ENCODE data around the gene CHAT.

CHAT gene

DNA sequence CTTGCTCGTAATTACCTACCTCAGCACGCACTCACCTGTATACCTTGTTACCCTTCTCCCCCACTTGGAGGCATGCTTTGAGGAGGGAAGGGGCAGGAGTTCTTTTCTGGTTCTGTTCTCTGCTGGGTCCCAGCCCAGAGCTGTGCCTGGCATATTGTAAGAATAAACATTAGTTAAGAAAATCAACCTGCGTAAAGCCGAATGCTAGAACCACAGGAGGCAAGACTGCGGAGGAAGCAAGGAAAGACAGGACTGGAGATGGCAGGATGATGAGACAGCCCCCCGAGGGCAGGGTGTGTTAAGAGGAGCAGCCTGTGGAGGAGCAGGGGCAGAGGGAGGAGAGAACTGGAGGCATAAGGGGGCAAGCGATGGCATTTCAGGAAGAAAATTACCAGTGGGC lies 75.1 kb downstream of the CHAT start:
- no peak for DNase-seq

DNA sequence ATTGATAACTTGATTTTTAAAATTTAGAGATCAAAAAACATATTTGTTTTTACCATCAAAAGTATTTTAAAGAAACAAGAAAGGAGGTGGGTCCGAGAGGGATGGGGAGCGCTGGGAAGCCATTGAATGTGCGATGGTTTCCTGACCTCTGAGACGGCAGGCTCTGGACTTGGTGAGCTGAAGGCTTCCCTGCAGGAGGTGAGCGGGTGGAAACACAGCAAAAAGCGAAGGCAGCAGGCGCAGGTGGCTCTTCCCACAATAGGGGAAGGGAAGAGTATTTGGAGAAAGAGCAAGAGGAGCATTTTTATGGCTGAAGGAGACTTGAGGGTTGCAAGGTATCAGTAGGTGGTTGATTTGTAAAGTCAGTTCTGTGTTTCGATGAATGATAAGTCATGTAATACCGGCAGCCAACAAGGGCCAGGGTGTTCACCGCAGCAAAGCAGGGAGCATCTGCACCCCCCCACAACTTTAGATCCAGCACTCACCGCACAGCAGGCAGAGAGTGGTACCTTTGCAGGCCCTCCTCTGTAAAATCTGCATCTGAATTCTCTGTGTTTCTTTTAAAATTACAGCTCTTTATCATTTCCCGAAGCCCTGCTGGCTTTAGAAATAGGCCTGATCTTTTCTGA lies 76.2 kb downstream of the CHAT start:
- DNase-seq = no peak

DNA sequence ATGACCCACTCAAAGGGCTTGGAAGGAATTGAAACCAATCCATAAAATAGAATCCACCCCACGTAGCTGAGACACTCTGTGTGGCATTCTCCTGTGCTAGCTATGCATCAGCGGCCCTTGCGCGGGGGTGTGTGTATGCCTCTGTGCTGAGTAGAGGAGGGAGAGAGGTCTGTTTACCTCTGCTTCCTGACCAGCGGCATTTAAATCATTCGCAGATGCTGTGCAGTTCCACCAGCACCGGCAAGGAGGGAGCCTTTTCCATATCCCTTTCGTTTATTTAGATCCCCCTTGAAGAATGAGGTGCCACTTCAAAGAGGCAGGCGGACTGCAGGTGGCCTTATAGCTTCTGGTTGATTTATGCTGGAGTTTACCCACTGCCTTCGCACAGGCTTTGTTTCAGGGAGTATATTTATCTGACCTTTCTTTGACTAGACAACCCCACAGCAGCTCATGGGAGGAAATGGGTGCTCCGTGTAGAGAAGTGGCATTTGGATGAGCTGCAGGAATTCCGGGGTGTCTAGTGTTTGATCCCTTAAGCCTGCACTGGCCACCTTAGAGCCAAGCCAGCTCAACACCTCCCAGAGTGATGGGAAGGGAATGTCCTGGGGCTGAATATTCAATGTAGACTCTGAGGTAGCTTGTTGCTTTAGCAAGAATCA lies 77.0 kb downstream of the CHAT start:
- DNase-seq = no peak

DNA sequence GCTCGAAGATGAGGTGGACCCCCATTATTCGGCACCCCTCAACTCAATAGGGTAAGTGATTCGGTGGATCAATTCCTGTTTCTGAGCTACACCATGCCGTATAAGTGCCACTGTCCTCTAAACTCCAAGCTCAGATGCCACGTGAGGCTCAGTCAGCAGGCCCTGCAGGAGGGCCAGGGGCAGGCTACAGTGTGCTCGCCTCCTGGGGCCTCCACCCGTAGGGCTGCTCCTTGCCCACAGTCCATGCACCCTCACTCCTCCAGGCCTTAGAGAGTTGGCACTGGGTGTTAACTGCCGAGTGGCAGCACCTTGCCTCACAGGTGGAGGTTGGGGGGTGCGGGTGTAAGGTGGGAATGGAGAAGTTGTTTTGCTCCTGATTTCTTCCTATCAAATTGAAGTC lies 77.8 kb downstream of the CHAT start:
- DNase-seq = no peak

DNA sequence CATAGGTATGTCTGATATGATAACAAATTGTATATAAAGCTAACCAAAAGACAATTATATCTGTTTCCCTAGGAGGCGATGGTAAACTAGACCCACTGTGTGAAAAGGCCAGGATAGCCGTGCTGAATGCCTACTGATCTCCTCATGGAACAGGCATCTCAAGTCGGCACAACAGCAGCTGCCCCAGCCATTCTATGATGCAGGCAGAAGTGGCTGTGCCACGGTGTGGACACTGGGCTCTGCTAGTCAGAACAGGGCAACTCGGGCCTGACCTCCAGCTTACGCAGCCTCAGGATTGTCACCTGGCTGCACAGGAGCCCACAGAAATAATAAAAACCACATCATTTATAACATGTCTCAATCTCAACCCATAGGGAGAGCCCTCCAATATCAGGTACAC lies 80.6 kb downstream of the CHAT start:
- DNase-seq = no peak

DNA sequence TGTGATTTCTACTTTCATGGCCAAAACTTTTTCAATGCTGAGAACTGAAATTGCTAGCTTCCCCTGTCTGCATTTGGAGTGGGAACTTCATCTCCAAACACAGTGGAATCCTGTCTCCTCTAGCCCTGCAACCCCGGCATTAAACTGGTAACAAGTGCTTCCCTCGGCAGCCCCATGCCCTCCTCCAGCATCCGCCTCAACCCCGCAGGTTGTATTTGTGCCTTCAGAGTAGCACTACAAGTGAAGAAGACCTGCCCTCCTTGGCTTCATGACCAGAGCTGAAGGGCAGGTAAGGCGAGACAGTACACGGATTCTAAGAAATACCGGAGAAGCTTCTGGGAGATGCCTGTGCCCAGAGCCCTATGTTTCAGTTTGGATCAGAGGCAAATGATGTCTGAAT lies 82.5 kb downstream of the CHAT start:
- no peak for DNase-seq

DNA sequence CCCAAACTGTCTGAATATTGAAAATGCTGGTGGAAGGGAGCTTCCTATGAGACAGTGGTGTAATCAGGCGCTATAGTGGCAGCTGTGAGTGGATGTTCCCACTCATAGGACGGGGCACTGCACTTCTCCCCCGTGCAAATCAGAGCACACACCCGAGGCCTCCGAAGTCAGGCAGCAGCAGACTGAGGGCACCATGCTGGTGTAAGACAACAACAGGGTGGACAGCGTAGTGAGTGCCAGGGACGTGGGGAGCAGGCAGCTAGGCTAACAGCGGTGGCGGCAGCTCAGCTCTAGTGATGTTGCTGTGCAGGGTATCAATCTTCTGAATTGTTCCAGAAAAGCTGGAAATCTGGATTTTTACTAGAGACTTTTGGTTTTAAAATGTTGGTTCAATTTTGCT lies 84.8 kb downstream of the CHAT start:
- no peak for DNase-seq

DNA sequence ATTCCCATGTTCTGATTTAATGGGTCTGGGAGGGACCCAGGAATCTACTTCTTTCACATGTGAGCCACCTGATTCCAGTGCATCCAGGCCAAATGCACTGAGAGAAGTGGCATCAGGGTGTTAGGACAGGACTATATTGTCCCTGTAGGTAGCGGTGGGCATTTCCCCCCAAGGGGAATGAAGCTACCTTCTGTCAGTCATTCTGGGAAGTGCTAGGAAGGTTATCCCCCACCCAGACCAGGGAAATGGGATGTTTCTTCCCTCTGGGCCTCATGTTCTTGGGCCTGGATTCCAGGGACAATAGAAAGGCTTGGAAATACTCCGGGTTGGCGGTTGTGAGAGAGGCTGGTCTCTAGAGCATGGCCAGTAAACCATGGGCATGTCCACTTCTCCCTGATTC lies 86.4 kb downstream of the CHAT start:
- no peak for DNase-seq

DNA sequence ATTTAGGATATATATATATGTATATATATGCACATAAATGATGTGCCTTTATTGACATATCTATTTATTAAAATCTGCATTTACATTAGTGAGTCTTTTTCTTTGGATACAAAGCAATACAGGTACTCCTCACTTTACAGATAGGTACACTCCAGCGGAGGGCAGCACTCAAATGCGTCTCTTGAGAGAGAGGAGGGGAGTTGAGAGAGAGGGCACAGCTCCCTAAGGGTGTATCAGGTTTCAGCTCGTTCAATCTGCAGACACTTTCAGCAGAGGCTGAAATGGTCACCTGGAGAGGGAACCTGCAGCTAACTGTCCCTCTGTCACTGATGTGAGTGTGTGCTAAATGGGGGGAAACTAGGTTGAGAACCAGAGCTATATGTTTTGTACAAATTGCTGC lies 87.2 kb downstream of the CHAT start:
- no peak for DNase-seq

DNA sequence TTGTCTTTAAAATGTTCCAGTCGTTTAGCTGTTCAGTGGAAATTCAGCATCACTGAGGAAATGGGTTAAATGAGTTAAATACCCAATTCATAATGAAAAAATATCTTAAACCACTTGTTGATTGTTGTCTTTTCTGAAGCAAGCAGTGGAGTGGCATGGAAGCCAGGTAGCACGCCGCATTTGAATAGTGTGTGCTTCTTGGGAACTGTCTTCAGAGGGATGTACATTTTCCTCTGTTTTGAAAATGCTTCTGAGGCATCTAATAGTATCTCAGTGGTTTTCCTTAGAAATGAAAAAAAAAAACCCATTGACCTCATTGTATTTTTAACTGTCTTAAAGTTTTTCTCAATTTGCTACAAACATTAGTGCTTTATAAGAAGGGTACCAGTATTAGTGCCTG lies 93.7 kb downstream of the CHAT start:
- DNase-seq = no peak

DNA sequence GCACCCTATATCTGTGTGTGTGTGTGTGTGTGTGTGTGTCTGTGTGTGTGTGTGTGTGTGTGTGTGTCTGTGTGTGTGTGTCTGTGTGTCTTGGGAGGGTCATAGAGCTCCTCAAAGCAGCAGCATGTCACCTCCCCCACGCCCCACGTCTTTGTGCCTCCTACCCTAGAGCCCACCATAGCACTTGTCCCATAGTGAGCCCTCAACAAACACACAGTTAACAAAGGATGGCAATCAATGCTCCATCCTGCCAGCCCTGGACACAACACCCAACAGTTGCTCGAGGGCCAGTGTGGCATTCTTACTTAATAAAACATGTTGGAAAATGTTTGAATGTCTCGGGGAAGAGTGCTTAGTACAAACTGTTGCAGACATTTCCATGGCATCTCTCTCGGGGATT lies 96.1 kb downstream of the CHAT start:
- no peak for DNase-seq

DNA sequence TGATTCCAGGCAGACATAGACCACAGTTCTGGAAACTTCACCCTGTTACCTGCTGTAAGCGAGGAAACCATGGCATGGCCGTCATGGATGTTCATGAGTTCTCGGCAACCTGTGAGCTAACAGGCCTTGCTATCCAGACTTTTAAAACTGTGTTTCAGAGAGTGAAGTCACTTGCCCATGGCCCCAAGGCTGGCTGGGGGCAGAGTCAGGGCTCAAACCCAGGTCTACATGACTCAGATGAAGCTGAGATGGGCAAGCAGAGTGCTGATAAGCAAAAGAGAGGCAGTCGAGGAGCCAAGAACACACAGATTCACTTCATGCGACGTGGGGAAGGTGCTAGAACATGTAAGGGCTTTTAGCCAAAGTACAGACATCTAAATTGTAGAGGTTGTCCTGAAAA lies 97.1 kb downstream of the CHAT start:
- DNase-seq = no peak

DNA sequence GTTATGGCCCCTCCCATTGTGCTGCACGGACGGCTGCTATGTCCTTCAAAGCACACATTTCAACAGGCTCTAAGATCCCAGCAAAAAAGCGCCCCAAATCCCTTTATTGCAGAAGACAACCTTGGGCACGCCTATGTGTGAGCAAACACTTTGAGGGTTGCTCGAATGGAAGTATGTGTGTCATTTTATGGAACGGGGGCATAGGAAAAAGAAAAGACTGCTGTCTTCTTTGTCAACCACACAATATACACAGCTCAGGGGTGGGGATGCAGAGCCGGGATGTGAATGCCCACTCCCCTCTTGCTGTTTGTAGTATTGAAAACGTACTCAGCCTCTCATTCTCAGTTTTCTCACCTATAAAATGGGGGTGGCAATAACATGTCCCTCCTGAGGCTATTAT lies 97.6 kb downstream of the CHAT start:
- no peak for DNase-seq

DNA sequence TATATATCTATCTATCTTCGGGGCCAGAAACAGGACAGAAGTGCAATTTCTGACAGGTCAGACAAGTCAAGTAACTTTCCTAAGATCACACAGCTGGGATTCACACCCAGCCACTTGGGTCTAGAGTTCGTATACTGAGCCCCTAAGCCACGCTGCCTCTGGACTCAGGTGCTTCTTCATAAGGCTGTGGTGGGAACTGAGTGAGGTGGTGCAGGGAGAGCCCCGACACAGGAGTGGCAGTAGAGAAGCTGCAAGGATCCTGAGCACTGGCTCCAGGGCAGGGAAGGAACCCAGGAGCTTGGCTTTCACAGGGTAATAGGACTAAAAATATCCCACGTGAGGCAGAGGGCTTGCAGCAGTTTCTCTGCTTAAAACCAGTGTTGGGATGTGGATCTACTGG lies 99.4 kb downstream of the CHAT start:
- no peak for DNase-seq
